ENCODE data around the gene NEUROD4.

NEUROD4 gene

GRCh38 chr12:55039395-55040354 lies 19.9 kb downstream of the NEUROD4 start:
- Histone ChIP-seq H3K4me1 (ENCODE audit: control insufficient read depth, insufficient read depth, low read length) (no peaks in the 10 kb centered on the region), H3K9me3 (ENCODE audit: control insufficient read depth, low read length) (no peaks in the 10 kb centered on the region), H3K9ac (ENCODE audit: low read length) (no peak overlapping the region), H3K36me3 (ENCODE audit: control insufficient read depth, insufficient read depth, low read length, severe bottlenecking) (no peaks in the 10 kb centered on the region), H3K27me3 (replicated peaks; ENCODE audit: control insufficient read depth, insufficient read depth, low read length) (peaks cover 30% of the 10 kb centered on the region), H3K4me3 (ENCODE audit: low read length) (no peak overlapping the region)
- no peak for DNase-seq (ENCODE audit: low read depth)

GRCh38 chr12:55041345-55042055 lies 21.7 kb downstream of the NEUROD4 start:
- Histone ChIP-seq H3K27me3 (replicated peaks; ENCODE audit: control insufficient read depth, insufficient read depth, low read length) (peaks cover 27% of the 10 kb centered on the region), H3K9ac (ENCODE audit: low read length) (no peak overlapping the region), H3K4me3 (ENCODE audit: low read length) (no peak overlapping the region), H3K9me3 (ENCODE audit: control insufficient read depth, low read length) (no peaks in the 10 kb centered on the region), H3K4me1 (ENCODE audit: control insufficient read depth, insufficient read depth, low read length) (no peaks in the 10 kb centered on the region), H3K36me3 (ENCODE audit: control insufficient read depth, insufficient read depth, low read length, severe bottlenecking) (no peaks in the 10 kb centered on the region)
- DNase-seq (ENCODE audit: low read depth) = no peak

- peaks cover 24% of the 10 kb centered on the region for H3K27me3 ChIP-seq (replicated peaks; ENCODE audit: control insufficient read depth, insufficient read depth, low read length)
- no peaks in the 10 kb centered on the region for H3K4me1 ChIP-seq (ENCODE audit: control insufficient read depth, insufficient read depth, low read length)
- no peak overlapping the region for H3K9ac ChIP-seq (ENCODE audit: low read length)
- H3K9me3 ChIP-seq (ENCODE audit: control insufficient read depth, low read length) = no peaks in the 10 kb centered on the region
- DNase-seq (ENCODE audit: low read depth) = no peak
- H3K4me3 ChIP-seq (ENCODE audit: low read length) = no peak overlapping the region
- H3K36me3 ChIP-seq (ENCODE audit: control insufficient read depth, insufficient read depth, low read length, severe bottlenecking) = no peaks in the 10 kb centered on the region
Observed at GRCh38 chr12:55043542-55043941, 23.8 kb downstream of the NEUROD4 start.

GRCh38 chr12:55044135-55044534 lies 24.4 kb downstream of the NEUROD4 start:
- H3K4me1 ChIP-seq (ENCODE audit: control insufficient read depth, insufficient read depth, low read length) = no peaks in the 10 kb centered on the region
- no peaks in the 10 kb centered on the region for H3K9me3 ChIP-seq (ENCODE audit: control insufficient read depth, low read length)
- peaks cover 18% of the 10 kb centered on the region for H3K27me3 ChIP-seq (replicated peaks; ENCODE audit: control insufficient read depth, insufficient read depth, low read length)
- no peaks in the 10 kb centered on the region for H3K36me3 ChIP-seq (ENCODE audit: control insufficient read depth, insufficient read depth, low read length, severe bottlenecking)
- no peak overlapping the region for H3K9ac ChIP-seq (ENCODE audit: low read length)
- DNase-seq (ENCODE audit: low read depth) = no peak
- no peak overlapping the region for H3K4me3 ChIP-seq (ENCODE audit: low read length)

DNA sequence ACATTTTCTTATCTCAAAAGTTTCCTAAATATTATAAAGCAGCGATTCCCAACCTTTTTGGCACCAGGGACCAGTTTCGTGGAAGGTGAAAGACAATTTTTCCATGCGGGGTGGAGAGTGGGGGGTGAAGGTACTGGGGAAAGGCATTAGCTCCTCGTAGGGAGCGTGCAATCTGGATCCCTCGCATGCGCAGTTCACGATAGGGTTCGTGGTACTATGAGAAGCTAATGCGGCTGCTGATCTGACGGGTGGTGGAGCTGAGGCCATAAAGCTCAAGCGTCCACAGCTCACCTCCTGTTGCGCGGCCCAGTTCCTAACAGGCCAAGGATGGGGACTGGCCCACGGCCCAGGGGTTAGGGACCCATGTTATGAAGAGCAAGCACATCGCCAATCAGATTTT lies 29.9 kb downstream of the NEUROD4 start:
- peaks cover 15% of the 10 kb centered on the region for H3K27me3 ChIP-seq (replicated peaks; ENCODE audit: control insufficient read depth, insufficient read depth, low read length)
- no peak for DNase-seq (ENCODE audit: low read depth)
- H3K4me1 ChIP-seq (ENCODE audit: control insufficient read depth, insufficient read depth, low read length) = no peaks in the 10 kb centered on the region
- H3K36me3 ChIP-seq (ENCODE audit: control insufficient read depth, insufficient read depth, low read length, severe bottlenecking) = no peaks in the 10 kb centered on the region
- no peaks in the 10 kb centered on the region for H3K9me3 ChIP-seq (ENCODE audit: control insufficient read depth, low read length)
- no peak overlapping the region for H3K4me3 ChIP-seq (ENCODE audit: low read length)
- no peak overlapping the region for H3K9ac ChIP-seq (ENCODE audit: low read length)

- Histone ChIP-seq H3K9me3 (ENCODE audit: control insufficient read depth, low read length) (no peaks in the 10 kb centered on the region), H3K9ac (ENCODE audit: low read length) (no peak overlapping the region), H3K36me3 (ENCODE audit: control insufficient read depth, insufficient read depth, low read length, severe bottlenecking) (no peaks in the 10 kb centered on the region), H3K27me3 (replicated peaks; ENCODE audit: control insufficient read depth, insufficient read depth, low read length) (peaks cover 21% of the 10 kb centered on the region), H3K4me3 (ENCODE audit: low read length) (no peak overlapping the region), H3K4me1 (ENCODE audit: control insufficient read depth, insufficient read depth, low read length) (no peaks in the 10 kb centered on the region)
- no peak for DNase-seq (ENCODE audit: low read depth)
Observed at GRCh38 chr12:55051197-55051947, 31.6 kb downstream of the NEUROD4 start.

- no peak for DNase-seq (ENCODE audit: low read depth)
Observed at GRCh38 chr12:55057481-55057880, 37.7 kb downstream of the NEUROD4 start.

DNA sequence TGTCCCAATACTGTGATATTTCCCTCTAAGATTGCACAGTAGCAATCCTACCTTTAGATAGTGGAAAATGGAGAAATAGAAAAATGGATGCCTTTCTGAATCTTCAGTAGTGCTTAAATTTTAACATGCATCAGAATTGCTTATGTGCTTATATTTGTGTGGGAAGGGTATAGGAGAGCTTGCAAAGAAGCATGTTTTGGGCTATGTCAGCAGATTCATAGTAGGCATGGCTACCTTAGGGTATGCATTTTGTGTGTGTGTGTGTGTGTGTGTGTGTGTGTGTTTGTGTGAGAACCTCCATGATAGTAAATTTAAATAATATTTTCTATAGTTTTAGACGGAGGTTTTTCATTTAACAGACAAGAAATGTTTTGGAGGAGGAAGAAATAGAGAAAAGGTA lies 38.3 kb downstream of the NEUROD4 start:
- Histone ChIP-seq H3K4me3 (ENCODE audit: low read length) (no peak overlapping the region), H3K4me1 (ENCODE audit: control insufficient read depth, insufficient read depth, low read length) (no peaks in the 10 kb centered on the region), H3K9me3 (ENCODE audit: control insufficient read depth, low read length) (no peaks in the 10 kb centered on the region), H3K27me3 (replicated peaks; ENCODE audit: control insufficient read depth, insufficient read depth, low read length) (peaks cover 37% of the 10 kb centered on the region), H3K36me3 (ENCODE audit: control insufficient read depth, insufficient read depth, low read length, severe bottlenecking) (no peaks in the 10 kb centered on the region), H3K9ac (ENCODE audit: low read length) (no peak overlapping the region)
- no peak for DNase-seq (ENCODE audit: low read depth)

More at GRCh38 chr12:55057481-55057880, 37.7 kb downstream of the NEUROD4 start:
- Histone ChIP-seq H3K36me3 (ENCODE audit: control insufficient read depth, insufficient read depth, low read length, severe bottlenecking) (no peaks in the 10 kb centered on the region), H3K9ac (ENCODE audit: low read length) (no peak overlapping the region), H3K9me3 (ENCODE audit: control insufficient read depth, low read length) (no peaks in the 10 kb centered on the region), H3K4me3 (ENCODE audit: low read length) (no peak overlapping the region), H3K27me3 (replicated peaks; ENCODE audit: control insufficient read depth, insufficient read depth, low read length) (peaks cover 37% of the 10 kb centered on the region), H3K4me1 (ENCODE audit: control insufficient read depth, insufficient read depth, low read length) (no peaks in the 10 kb centered on the region)

- Histone ChIP-seq H3K9ac (ENCODE audit: low read length) (no peak overlapping the region), H3K36me3 (ENCODE audit: control insufficient read depth, insufficient read depth, low read length, severe bottlenecking) (no peaks in the 10 kb centered on the region), H3K4me3 (ENCODE audit: low read length) (no peak overlapping the region), H3K4me1 (ENCODE audit: control insufficient read depth, insufficient read depth, low read length) (no peaks in the 10 kb centered on the region), H3K9me3 (ENCODE audit: control insufficient read depth, low read length) (no peaks in the 10 kb centered on the region), H3K27me3 (replicated peaks; ENCODE audit: control insufficient read depth, insufficient read depth, low read length) (peaks cover 43% of the 10 kb centered on the region)
- DNase-seq (ENCODE audit: low read depth) = no peak
Observed at GRCh38 chr12:55058776-55059175, 39.0 kb downstream of the NEUROD4 start.

- no peak overlapping the region for H3K9ac ChIP-seq (ENCODE audit: low read length)
- H3K36me3 ChIP-seq (ENCODE audit: control insufficient read depth, insufficient read depth, low read length, severe bottlenecking) = no peaks in the 10 kb centered on the region
- DNase-seq (ENCODE audit: low read depth) = no peak
- H3K9me3 ChIP-seq (ENCODE audit: control insufficient read depth, low read length) = no peaks in the 10 kb centered on the region
- no peaks in the 10 kb centered on the region for H3K4me1 ChIP-seq (ENCODE audit: control insufficient read depth, insufficient read depth, low read length)
- peaks cover 44% of the 10 kb centered on the region for H3K27me3 ChIP-seq (replicated peaks; ENCODE audit: control insufficient read depth, insufficient read depth, low read length)
- no peak overlapping the region for H3K4me3 ChIP-seq (ENCODE audit: low read length)
Observed at GRCh38 chr12:55060470-55060869, 40.7 kb downstream of the NEUROD4 start.

DNA sequence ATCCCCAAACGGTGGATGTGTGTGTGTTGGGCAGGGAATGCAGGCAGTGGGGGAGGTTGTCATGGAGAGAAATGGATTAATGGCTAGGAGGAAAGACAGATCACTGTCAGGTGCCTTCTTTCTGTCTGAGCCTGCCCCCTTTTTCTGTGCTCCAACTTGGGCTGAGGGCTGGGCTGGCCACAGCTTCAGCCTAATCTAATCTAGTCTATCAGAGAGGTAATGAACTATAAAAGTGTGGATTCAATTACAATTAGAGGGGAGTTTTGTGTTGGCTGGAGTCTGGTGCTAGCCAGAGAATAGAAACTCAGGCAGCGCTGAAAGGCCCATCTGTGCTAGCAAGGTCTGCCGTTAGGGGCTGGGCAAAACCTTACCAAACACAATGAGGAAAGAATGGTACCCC lies 41.2 kb downstream of the NEUROD4 start:
- no peak for DNase-seq (ENCODE audit: low read depth)

More for the DNA sequence above, 41.2 kb downstream of the NEUROD4 start:
- Histone ChIP-seq H3K4me3 (ENCODE audit: low read length) (no peak overlapping the region), H3K9ac (ENCODE audit: low read length) (no peak overlapping the region), H3K36me3 (ENCODE audit: control insufficient read depth, insufficient read depth, low read length, severe bottlenecking) (no peaks in the 10 kb centered on the region), H3K4me1 (ENCODE audit: control insufficient read depth, insufficient read depth, low read length) (no peaks in the 10 kb centered on the region), H3K9me3 (ENCODE audit: control insufficient read depth, low read length) (no peaks in the 10 kb centered on the region), H3K27me3 (replicated peaks; ENCODE audit: control insufficient read depth, insufficient read depth, low read length) (peaks cover 47% of the 10 kb centered on the region)

Measured in adipocyte (in vitro differentiated cells).